GM18870 (cell line): ENCODE results near the gene TRMT2A.

Experiments
- ATAC-seq: cut with Tn5 transposase; IDR thresholded peaks from one replicate; pipeline ENCODE4 v1.9.1; 2021; ENCODE audit warnings: moderate library complexity; ENCODE audit not compliant: unreplicated experiment

The TRMT2A gene

DNA sequence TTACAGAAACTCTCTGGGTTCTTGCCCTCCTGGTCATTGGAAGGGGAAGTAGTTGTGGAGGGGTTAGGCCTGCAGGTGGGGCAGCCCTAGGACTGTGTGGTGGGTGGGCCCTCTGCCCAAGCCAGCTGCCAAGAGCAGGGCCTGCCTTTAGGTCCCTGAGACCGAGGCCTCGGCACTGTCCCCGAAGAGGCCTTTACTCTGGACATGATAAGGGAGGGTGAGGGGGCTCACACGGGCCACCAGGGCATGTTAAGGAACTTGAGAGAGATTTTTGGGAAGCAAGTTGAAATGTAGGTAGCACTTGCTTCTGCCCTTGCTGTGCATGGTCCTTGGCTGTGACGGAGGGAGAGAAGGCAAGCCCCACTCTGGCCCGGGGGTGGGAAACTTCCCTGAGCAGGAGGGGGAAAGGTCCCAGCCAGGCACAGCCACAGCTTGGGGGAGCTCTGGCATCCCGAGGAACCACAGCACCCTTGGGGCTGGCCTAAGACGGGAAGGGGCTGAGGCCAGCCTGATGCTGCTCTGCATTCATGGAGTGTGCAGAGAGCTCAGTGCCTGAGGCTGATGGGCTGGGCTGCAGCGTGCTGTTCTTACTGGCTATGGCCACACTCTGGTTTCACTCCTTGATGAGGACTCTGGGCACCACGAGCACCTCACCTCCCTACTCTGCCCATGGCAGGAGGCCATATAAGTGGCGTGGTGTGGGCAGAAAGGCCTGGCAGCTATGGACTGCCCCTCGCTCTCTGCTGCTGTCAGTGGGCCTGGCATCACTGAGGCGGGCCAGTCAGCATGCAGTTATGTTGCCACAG lies 8.9 kb downstream of the TRMT2A start:
- ATAC-seq, result no peak

DNA sequence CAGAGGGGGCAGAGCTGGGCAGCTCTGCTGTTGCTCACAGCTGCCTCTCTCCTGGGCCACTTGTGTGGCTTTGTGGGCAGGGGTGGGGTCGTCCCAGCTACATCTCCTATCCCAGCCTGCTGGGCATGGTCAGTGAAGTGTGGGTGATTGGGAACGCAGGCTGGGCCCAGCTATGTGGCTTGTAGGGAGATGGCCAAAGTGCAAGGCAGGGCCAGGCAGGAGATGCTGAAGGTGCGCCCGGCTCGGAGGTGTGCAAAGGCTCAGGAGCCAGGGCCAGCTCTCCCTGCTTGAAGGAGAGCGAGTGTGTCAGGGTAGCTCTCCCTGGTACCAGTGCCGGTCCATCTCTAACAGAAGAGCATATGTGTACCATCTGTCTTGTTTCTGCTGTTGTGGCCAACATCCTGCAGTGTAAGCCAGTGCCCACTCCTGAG lies 9.5 kb downstream of the TRMT2A start:
- no peak for ATAC-seq

DNA sequence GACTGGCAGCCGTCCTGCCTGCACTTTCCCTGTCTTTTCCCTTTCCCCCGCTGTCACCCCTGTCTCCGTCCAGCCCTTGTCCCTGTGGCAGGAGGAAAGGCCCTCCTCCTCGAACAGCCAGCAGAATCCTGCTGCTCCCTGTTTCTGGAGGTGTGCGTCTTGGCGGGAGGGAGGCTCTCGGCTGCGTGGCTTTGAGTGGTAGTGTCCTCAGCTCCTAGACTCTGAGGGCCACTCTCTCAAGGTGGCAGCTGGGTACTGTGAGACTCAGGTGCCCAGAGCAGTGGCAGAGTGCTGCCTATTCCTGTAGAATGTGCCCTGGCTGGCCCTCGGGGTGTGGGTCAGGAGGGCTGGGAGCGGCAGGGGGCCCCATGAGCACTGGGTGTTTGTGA lies 10.2 kb downstream of the TRMT2A start:
- ATAC-seq, result no peak

GRCh38 chr22:20106205-20106848 lies 10.7 kb downstream of the TRMT2A start:
- ATAC-seq, result no peak

DNA sequence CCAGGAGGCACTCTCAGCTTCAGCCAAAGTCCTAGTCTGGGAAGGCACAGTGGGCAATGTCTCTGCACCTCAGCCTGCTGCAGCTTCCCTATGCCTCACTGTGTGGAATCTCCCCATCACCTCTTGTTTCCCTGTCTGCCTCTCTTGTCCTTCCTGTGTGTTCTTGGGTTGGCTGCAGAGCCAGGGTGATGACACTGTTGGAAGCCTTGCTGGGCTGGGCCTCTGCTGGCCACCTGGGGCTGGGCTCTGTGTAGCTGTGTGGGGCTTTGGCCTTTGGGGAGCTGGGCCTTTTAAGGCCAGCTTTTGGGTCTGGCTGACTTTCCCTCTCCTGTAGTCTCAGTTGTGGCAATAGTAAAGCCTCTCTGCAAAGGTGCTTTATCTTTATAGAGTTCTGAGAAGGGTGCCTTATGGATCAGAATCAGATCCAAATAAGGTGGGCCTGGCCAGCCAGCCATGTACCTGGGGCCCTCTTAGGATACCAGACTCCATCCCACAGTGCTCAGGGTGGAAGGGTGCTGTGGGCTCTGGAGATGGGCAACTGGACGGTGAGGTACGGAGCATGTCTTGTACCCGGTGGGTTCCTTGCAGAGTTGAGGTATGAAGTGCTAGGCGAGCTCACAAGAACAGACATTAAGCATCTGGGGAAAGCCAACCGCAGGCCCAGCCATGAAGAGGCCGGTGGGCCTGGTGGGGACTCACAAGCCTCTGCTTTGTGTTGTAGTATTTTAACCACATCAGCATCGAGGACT lies 11.4 kb downstream of the TRMT2A start:
- ATAC-seq, result no peak

DNA sequence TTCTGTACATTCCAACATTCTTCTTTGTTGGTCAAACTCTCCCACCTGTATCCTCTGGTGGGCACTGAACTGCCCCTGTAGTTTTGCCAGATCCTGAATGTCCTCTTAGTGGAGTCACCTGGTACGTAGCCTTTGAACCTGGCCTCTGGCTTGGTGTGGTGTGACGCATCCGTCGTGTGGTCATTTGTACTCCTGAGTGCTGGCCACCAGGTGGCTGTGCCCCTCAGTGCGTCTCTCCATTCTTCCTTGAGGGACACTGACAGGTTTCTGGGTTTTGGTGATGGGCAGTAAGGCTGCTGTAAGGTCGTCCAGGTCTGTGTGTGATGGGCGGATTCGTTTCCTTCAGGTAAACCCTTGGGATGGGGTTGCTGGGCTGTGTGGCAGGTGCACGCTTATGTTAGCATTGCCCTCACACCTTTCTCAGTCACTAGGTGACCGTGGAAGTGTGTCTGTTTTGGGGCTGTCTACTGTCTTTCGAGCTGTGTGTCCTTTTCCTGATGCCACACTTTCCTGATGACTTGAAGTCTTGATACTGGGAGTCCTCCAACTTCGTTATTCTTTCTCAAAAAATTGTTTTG lies 14.7 kb downstream of the TRMT2A start:
- no peak for ATAC-seq

GRCh38 chr22:20101638-20102037 lies 15.4 kb downstream of the TRMT2A start:
- ATAC-seq, result no peak

DNA sequence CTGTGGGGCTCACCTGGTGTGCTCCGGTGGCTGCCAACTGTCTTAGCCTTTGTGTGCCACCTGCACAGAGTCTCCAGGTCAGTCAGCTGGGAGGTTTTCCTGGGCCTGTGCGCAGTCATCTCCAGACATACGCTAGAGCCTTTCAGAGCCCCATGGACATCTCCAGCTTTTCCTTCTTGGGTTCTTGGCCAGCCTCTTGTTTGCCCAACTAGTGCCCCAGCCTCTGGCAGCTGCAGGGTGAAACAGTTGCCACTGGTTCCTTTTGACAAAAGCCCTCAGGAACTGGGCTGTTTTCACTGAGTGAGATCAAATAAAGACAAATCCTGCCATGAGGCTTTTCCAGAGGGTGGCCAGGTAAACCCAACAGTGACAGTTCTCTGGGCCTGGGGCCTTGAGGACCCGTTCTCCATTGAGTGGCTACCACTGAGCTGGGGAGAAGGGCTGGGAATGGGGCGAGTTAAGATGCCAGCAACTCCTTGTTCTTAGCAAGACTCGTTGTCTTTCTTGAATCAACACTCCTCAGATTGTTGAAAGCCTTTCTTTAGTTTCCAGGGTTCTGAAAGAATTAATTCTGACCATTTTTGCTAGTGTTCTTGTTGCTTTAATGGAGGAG lies 17.8 kb downstream of the TRMT2A start:
- no peak for ATAC-seq

- ATAC-seq, result no peak
These were observed 20.2 kb downstream of the TRMT2A start for GRCh38 chr22:20096574-20097420.

DNA sequence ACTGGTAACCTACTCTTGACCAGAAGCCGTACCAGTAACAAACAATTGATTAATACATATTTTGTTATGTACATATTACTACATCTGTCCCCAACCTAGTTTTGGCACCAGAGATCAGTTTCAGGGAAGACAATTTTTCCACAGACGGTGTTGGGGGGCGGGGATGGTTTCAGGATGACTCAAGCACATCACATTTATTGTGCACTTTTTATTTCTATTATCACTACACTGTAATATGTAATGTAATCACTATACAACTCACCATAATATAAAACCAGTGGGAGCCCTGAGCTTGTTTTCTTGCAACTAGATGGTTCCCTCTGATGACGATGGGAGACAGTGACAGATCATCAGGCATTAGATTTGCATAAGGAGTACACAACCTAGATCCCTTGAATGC lies 21.5 kb downstream of the TRMT2A start:
- ATAC-seq, result no peak

DNA sequence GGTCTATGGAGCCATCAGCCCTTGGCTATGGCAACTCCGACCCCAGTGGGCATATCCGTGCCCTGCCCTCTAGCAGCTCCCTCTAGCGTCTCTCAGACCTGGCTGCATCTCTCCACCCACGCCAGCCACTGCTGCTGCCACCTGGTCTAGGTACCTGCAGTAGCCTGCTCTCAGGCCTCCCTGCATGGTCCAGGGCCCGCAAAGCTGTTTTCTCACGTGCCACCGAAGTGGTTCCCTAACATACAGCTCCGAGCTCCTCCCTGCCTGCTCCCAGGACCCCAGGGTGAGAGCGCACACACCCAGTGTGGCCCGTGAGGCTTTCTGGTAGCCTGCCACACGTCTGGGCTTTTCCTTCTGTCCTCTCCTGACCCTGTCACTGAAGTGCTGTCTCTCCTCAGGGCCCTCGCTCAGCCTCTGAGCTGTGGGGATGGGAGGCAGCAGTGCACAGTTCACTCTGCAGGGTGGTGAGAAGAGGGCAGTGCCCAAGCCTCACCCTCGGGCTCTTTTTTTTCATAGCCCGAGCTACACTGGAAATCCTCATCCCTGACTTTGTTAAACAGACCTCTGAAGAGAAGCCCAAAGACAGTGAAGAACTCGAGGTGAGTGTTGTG lies 22.7 kb downstream of the TRMT2A start:
- no peak for ATAC-seq

- no peak for ATAC-seq
These were observed 23.4 kb downstream of the TRMT2A start for GRCh38 chr22:20093418-20094196.

DNA sequence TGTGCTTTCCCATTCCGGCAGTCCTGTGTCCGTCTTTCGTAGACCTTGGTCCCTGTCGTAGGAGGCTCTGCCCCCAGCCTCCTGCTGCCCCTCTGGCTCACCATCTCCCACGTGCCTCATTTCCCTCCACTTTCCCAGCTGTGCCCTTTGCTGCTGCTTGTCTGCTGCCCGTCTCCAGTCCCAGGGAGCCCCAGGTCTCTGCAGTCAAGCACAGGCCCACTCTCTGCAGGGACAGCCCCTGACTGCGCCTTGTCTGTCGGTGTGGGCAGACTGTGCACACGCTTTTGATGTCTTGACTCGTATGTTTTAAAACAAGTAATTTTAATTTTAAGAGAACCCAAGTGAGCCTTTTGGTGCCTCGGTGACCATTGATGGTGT lies 24.6 kb downstream of the TRMT2A start:
- no peak for ATAC-seq

DNA sequence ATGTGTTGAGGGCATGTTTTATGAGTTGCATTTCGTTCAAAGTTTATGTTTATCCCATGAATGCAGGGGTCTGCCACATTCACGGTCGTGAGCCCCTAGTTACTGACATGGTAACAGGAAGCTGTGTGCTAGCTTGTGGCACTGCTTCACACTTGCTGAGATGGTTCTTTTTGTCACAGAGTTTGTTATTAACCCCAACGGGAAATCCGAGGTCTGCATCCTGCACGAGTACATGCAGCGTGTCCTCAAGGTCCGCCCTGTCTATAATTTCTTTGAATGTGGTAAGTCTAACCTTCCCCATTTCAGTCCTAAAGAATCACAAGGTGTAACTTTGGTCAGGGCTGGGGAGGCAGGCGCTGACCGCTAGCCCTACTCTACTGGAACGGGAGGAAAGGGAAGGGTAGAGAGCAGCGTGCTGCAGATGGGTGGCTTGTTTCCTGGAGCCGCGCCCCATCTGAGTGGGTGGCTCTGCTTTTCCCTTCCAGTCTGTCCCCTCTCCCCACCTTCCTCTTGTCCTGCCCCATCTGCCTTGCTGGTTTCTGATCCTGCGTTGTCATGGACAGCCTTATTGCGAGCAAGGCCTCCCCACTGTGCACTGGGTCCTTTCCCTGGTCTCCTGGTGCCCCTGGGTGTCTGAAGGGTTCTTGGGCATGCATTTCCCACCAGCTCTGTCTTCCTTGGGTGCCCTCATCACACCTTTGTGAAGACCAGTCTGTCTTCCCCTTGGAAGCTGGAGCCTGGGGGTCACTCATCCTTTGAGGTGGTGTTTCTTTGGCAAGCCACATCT lies 25.1 kb downstream of the TRMT2A start:
- no peak for ATAC-seq

GRCh38 chr22:20090730-20091240 lies 26.2 kb downstream of the TRMT2A start:
- ATAC-seq, result no peak

DNA sequence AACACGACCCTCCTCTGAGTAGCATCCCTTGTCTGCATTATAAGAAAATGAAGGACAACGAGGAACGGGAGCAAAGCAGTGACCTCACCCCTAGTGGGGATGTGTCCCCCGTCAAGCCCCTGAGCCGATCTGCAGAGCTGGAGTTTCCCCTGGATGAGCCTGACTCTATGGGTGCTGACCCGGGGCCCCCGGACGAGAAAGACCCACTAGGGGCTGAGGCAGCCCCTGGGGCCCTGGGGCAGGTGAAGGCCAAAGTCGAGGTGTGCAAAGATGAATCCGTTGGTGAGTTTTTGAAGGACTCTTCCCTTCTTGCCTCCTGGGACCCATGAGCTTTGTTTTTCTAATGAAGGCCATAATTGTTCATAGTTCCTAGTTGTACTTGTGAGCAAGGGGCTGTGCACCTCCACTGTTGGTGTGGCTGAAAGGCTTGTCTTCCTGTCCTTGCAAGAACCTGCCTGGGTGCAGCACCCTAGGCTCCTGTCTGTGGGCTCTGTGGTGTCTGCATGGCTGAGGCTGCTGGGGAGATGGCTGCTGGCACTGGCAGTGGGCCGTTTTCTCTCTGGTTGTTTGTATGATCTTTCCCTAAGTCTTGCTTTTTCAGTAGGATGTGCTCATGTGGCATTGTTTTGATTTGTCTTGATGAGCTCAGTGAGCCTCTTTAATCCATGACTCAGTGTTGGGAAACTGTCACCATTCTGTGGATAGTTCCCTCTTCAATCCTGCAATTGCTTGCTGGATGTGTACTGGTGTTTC lies 26.9 kb downstream of the TRMT2A start:
- no peak for ATAC-seq

- ATAC-seq, result no peak
These were observed 27.6 kb downstream of the TRMT2A start for GRCh38 chr22:20089226-20089976.
